ENCODE data around the gene RBM18. TPM values are rescaled to one million over a fixed set of nuclear protein-coding genes. Genes with fewer than 3 reads are reported as not detected.

The RBM18 gene
- total and polyA plus RNA-seq, 2 experiments from 2014 or later = 9.3 to 25.5 TPM

- Histone ChIP-seq H3K4me2 (peak overlapping the region; percentile 92), H3K79me2 (replicated peaks; ENCODE audit: insufficient read depth) (no peaks in the 10 kb centered on the region), H3K36me3 (ENCODE audit: insufficient read depth) (no peaks in the 10 kb centered on the region), H3K4me1 (ENCODE audit: insufficient read depth) (peaks cover 19% of the 10 kb centered on the region), H3K27ac (ENCODE audit: low read depth) (no peak overlapping the region), H3K9me2 (ENCODE audit: insufficient read depth) (peaks cover 3% of the 10 kb centered on the region; the same call in 1 of the 2 replicates), H3F3A (replicated peaks; ENCODE audit: low read depth) (peaks cover 21% of the 10 kb centered on the region), H3K4me3 (peak overlapping the region; percentile 67), H3K27me3 (ENCODE audit: insufficient read depth) (peaks cover 81% of the 10 kb centered on the region), H4K20me1 (replicated peaks; ENCODE audit: insufficient read depth) (no peaks in the 10 kb centered on the region), H2AFZ (peak overlapping the region; percentile 93; the same call in 1 of the 2 replicates)
- H3K27ac Mint-ChIP-seq = no peak overlapping the region
- peaks cover 80% of the 10 kb centered on the region for H3K27me3 Mint-ChIP-seq (ENCODE audit: insufficient read depth, low read depth, poor library complexity)
- peaks cover 21% of the 10 kb centered on the region for H3K4me1 Mint-ChIP-seq
- peak overlapping the region; percentile 69 for H3K4me3 Mint-ChIP-seq
- H3K36me3 Mint-ChIP-seq (ENCODE audit: low read depth) = no peaks in the 10 kb centered on the region; the same call in 2 of the 3 replicates
- peak; percentile 95 for DNase-seq (ENCODE audit: low spot score)
- TF ChIP-seq ZNF331 (CRISPR knock-in tag; IDR thresholded peaks at IDR 0.05; ENCODE audit: low read depth) (no peak), STAT1 (IDR thresholded peaks at IDR 0.05; ENCODE audit: unreplicated experiment) (no peak), POLR2AphosphoS5 (IDR thresholded peaks at IDR 0.05; ENCODE audit: low read depth) (peak; percentile 55), ZNF114 (CRISPR knock-in tag; IDR thresholded peaks at IDR 0.05) (no peak), CTCF (conservative IDR thresholded peaks at IDR 0.05; ENCODE audit: low read depth in 2 of 2) (0 out of 4 replicates have a peak, but pooled peaks of 1 of the 2 experiments have one; percentile 4), REST (IDR thresholded peaks at IDR 0.05; ENCODE audit: unreplicated experiment) (no peak), NANOG (IDR thresholded peaks at IDR 0.05; ENCODE audit: borderline replicate concordance) (no peak), JUNB (IDR thresholded peaks at IDR 0.05; ENCODE audit: unreplicated experiment) (no peak), CREB1 (CRISPR knock-in tag; IDR thresholded peaks at IDR 0.05; ENCODE audit: low read depth) (peak; percentile 62), EZH2 (IDR thresholded peaks at IDR 0.05; ENCODE audit: low read depth, unreplicated experiment) (peak; percentile 0), EZH2phosphoT487 (IDR thresholded peaks at IDR 0.05; ENCODE audit: unreplicated experiment) (no peak), ZNF462 (CRISPR knock-in tag; IDR thresholded peaks at IDR 0.05) (no peak)
- TF ChIP-seq, protein P1, sequence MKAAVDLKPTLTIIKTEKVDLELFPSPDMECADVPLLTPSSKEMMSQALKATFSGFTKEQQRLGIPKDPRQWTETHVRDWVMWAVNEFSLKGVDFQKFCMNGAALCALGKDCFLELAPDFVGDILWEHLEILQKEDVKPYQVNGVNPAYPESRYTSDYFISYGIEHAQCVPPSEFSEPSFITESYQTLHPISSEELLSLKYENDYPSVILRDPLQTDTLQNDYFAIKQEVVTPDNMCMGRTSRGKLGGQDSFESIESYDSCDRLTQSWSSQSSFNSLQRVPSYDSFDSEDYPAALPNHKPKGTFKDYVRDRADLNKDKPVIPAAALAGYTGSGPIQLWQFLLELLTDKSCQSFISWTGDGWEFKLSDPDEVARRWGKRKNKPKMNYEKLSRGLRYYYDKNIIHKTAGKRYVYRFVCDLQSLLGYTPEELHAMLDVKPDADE (IDR thresholded peaks at IDR 0.05) = no peak
- H3K9me3 Mint-ChIP-seq = peaks cover 7% of the 10 kb centered on the region
- ATAC-seq = peak; percentile 87
Observed at GRCh38 chr9:122213589-122214413, 50.8 kb downstream of the RBM18 start.

All from GM23338 (cell line).